ENCODE measurements around the gene APBA3.

APBA3 gene

DNA sequence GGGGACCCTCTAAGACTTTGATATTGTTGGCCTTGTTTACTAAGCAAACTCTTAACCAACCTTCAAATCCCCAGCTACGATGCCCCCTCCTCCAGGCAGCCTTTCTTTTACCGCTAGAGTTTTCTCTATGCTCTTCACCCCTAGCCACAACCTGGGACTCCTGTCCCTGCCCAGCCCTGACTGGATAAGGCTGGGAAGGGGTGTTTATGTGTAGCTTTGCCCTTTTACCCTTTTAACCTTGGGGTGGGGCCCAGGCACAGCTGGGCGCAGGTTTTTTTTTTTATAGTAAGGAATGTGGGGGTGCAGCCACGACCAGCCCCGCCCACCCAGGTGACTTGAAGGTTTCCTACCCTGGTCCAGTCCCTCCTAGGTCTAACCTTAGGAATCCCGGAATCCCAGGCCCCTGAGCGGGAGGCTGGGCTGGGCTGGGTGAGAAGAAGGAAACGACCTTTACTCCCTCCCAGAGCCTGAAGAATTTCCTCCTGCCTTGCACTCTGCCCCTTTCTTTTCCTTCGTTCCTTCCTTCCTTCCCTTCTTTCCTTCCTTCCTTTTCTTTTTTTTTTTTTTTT, 41.1 kb downstream of the APBA3 start:
- no peak for DNase-seq (ENCODE audit: low read depth)

DNA sequence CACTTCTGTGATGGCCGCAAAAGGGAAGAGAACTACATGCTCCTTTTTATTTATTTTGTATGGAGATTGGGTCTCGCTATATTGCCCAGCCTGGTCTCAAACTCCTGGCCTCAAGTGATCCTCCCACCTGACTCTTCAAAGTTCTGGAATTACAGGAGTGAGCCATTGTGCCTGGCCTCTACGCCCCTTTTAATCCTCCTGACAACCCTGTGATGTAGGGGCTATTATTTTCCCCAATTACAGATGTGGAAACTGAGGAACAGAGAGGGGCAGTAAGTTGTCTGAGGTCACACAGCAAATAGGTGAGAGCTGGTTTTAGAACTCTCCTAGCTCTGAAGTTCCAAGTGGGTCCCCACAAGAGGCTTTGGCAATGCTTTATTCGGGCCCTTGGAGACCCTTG, 41.6 kb downstream of the APBA3 start:
- DNase-seq (ENCODE audit: low read depth) = no peak

DNA sequence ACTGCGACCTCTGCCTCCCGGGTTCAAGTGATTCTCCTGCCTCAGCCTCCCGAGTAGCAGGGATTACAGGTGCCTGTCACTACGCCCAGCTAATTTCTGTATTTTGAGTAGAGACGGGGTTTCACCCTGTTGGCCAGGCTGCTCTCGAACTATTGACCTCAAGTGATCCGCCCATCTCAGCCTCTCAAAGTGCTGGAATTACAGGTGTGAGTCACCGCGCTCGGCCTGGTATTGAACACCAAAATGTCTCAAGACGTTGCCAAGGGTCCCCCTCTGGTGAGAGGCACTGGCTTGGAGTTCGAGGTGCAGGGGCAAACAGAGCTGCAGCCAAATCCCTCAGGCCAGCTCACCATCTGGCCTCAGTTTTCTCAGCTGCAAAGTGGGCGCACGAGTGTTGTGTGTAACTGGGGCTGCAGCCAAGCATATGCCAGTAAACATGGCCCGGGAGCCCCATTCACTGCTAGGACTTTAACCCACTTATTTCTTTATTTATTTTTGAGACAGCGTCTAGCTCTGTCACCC, 45.3 kb downstream of the APBA3 start:
- DNase-seq (ENCODE audit: low read depth) = no peak

DNA sequence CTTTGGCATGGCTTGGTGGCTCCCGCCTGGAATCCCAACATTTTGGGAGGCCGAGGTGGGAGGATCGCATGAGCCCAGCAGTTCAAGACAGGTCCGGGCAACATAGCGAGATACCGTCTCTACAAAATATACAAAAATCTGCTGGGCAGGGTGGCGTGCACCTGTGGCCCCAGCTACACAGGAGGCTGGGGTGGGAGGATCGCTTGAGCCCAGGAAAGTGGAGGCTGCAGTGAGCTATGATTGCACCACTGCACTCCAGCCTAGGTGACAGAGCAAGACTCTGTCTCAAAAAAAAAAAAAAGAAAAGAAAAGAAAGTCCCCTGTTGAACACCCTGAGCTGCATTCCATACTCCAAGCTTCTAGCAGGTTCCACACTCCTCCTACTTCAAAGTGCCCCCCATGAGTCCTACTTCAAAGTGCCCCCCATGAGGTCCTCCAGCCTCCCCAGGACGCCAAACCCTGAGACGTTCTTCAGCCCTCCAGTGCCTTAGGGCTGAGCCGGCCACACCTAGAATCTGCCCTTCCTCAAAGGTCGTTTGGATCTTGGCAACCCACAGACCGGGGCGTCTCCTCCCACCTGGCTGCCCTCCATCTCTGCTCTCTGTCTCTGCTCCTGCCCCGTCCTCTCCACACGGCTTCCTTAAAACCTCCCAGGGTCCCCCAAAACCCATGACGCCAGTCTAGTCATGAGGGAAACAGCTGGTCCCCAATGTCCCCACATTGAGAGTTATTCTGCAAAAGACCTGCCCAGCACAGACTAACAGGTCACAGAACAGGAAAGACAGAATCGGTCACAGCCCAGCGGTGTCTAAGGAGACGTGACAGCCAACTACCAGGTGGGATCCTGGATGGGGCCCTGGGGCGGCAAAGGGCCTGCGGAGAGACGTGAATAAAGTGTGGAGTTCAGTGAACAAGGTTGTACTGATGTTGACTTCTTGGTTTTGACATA, 48.6 kb downstream of the APBA3 start:
- DNase-seq (ENCODE audit: low read depth) = no peak

DNA sequence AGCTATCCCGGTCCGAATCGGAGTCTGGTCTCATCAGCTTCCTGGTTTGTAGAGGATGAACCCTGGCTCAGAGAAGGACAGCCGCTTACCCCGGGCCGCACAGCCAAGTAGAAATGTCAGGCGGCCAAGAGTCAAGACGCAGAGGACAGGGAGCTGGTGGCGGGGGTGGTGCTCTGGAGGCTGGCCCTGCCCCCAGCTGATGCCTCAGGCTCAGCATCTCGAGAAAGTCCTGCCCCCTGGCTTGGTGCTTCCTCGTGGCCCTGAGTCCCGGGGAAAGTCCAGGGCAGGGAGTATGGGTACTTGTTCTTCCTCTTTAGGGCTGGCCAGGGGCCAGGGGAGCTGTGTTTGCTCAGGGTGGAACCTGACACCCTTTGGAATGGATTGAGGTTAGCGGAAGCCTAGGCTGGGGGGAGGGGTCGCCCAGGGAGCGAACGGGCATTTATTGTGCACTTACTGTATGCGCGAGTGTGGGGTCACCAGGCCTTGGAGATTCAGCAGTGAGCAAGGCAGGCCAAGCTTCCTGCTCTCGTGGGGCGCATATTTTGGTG, 51.2 kb downstream of the APBA3 start:
- no peak for DNase-seq (ENCODE audit: low read depth)

DNA sequence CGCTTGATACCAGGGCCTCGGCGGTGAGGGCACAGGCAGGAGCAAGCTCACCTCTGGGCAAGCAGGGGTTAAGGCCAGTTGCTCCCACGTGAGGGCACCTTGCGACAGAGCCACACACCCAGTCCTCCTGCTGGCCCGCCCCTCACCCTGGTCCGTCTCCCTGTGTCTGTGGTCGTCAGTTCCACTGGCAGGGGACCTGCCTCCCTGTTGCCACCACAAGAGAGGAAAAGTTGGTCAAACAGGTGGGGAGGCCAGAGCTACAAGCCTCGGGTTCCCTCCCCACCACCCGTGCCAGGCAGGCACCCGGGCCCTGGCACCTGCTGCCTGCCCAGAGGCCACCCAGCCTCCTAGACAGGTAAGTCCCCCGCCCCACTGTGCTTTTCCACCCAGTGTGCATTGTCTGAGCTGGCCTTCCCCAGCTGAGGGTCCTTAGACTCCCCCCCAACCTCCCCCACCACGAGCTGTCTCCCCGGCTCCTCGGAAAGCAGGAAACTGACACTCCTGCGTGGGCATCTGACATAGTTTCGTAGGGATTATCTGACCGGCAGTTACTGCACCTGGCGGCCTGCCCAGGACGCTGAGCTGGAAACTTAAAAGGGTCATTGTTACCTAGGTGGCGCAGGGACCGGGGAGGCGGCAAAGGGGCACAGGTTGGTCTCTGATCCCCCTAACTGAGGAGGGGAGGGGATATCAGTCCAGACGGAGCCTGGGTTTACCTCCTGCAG, 53.1 kb downstream of the APBA3 start, which contains the start of gene TJP3:
Gene TJP3 (plus strand): TSS at position 178 of the 725 bp plus-strand sequence. CDS start 20,049 bp downstream, outside the sequence.
- DNase-seq (ENCODE audit: low read depth) = no peak

DNA sequence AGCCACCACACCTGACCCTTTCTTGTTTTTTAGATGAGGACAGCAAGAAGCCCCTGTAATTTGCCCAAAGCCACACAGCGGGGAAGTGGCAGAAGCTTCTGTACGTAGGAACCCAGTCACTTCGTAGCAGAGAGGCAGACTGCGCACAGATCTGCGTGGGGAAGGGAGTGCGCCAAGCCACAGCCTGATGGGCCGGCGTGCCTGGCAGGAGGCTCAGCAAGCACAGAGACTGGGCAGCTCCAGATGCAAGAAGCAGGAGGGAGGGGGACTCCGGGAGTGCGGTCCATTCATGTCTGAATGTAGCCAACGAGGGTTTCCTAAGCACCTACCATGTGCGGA, 53.7 kb downstream of the APBA3 start:
- DNase-seq (ENCODE audit: low read depth) = no peak

DNA sequence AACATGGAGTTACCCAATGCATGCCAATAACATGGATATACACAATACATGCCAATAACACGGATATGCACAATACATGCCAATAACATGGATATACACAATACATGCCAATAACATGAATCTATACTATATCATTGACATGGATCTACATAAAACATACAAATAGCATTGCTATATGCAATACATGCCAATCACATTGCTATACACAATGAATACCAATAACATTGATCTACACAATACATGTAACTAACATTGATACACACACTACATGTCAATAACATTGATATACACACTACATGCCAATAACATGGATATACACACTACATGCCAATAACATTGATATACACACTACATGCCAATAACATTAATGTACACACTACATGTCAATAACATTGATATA, 60.3 kb downstream of the APBA3 start:
- no peak for DNase-seq (ENCODE audit: low read depth)

All from non-pigmented ciliary epithelial cell (primary cell).